NCI-H2196 (cell line): Measurements from ENCODE around the gene MAPK6.
"Not testable (repeated sequence)": the region's sequence is repeated elsewhere in the genome, so short reads cannot be mapped to it uniquely, and the experiment has no call there.

Source experiments
- DNase-seq: peaks from one replicate; lab custom pipeline; 2025; ENCODE audit not compliant: unreplicated experiment; lab: John Stamatoyannopoulos, UW

Gene MAPK6

DNA sequence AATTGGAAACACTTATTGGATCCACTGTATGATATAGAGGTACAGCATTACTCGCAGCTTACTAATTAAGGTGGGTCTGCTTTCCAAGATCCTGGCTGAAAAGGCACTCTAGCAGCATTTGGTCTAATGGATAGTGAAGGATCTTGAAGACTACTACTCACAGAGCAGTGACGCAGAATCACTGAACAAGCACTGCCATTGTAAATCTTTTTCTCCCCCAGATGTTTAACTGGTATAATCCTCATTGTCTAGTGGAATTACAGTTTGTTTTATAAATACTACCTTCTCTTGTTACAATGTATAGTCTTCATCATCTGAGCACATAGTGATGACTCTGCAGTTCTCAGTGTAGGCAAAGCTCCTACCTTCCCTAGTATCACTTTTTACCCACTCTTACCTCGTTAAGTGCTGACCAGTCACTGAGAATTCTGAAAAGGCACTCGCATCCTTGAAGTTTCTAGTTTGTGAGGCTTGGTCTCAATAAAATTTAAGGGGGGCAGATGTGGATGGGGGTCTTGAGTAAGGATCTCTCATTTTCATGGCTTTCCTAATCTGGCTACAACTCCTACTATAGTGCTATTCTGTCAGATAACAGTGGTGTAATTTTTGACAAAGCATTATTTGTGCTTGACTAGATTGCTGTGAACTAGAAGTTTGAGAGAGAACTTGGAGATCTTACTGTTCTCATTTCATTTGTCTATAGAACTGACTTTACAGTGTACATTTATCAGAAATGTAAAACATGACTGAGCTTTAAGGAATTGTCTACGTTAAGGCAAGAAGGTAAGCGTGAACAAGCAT, 23.2 kb downstream of the MAPK6 start:
- no peak for DNase-seq

DNA sequence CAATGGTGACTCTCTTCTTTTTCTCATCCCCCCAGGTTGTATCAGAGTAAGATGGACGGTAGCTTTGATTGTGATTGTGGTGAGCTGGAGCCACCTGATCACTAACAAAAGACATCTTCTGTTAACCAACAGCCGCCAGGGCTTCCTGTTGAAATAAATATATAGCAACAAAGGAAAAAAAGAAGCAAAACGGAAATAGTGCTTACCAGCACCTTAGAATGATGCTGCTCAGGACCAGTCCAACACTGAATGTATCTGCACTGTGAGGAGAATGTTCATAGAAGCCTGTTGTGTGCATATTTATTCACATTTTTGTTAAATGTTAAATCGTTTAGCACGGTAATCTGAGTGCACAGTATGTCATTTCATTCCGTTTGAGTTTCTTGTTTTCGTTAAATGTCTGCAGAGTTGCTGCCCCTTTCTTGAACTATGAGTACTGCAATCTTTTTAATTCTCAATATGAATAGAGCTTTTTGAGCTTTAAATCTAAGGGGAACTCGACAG, 26.8 kb downstream of the MAPK6 start:
- not testable (repeated sequence) for DNase-seq

DNA sequence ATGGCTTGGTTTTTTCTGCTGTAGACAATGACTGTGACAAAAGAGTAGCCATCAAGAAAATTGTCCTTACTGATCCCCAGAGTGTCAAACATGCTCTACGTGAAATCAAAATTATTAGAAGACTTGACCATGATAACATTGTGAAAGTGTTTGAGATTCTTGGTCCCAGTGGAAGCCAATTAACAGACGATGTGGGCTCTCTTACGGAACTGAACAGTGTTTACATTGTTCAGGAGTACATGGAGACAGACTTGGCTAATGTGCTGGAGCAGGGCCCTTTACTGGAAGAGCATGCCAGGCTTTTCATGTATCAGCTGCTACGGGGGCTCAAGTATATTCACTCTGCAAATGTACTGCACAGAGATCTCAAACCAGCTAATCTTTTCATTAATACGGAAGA, 27.5 kb downstream of the MAPK6 start:
- not testable (repeated sequence) for DNase-seq

GRCh38 chr15:52050416-52050815, 31.4 kb downstream of the MAPK6 start:
- no peak for DNase-seq

GRCh38 chr15:52052066-52052935, 33.3 kb downstream of the MAPK6 start:
- DNase-seq, result no peak

- no peak for DNase-seq
Measured at GRCh38 chr15:52054381-52054780, 35.4 kb downstream of the MAPK6 start.

- not testable (repeated sequence) for DNase-seq
Measured at GRCh38 chr15:52054858-52055257, 35.8 kb downstream of the MAPK6 start.

- DNase-seq, result no peak
Measured at GRCh38 chr15:52056001-52056400, 37.0 kb downstream of the MAPK6 start.

DNA sequence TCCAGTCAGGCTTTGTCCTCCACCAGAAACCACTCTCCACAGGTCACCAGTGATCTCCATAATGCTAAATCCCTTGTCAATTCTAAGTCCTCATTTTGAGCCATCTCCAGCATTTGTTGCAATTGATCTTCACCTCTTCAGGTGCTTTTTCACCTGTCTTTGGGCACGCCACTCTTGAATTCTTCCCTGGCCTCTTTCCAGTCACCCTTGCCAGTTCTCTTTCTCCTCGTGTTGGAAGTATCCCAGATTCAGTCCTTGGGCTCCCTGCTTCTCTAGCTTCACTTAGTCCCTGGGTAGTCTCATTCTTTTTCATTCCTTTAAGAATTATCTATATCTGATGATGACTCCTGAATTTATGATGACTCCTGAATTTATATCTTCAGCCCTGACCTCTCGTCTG, 37.5 kb downstream of the MAPK6 start:
- DNase-seq, result no peak

- no peak for DNase-seq
Measured at GRCh38 chr15:52057996-52058395, 39.0 kb downstream of the MAPK6 start.

DNA sequence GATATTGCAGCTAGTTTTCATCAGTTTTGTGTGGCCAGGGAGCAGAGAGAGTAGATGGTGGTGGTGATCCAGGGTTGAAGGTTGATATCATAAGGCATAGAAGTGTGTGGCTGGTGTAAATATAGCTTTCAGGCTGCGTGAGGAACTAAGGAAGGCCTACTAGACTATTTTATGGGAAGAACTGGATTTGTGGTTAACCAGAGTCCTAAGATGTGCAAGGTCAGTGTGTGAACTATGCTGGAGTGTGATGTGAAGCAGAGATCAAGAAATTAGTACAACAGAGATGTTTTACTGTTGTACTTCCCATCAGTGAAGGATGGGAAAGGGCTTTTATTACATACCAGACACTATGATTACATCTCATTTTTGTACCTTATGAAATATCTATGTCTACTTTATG, 41.5 kb downstream of the MAPK6 start:
- no peak for DNase-seq

DNA sequence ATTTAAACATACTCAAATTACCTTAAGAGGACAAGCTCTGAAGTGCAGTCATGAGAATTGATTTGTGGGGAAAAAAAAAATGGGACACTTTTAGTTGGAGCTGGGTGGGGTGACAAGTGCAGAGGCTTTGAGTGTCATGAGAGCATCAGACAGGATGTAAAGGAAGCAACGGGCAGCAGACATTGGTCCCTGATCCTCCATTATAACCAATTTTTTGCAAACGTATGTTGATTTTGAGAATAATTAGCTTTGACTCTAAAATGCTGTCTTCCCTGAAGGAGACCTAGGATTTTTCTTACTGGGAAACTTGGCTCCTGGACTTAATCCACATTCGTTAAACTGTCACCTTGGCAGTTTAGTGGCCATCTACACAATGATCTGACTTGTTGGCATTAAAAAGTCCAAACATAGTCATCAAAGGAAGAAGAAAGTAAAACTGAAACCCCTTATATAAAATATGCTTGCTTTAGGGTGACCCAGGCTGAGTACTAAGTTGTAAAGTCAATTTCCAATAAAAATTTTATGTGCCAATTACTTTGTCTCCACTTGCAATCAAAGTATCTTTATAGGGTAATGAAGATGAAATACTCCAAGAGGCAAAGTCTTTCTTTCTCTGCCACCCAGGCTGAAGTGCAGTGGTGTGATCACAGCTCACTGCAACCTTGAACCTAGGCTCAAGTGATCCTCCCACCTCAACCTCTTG, 48.0 kb downstream of the MAPK6 start:
- DNase-seq, result no peak

- DNase-seq, result no peak
Measured at GRCh38 chr15:52067545-52067926, 48.5 kb downstream of the MAPK6 start.

GRCh38 chr15:52068004-52068615, 49.1 kb downstream of the MAPK6 start:
- no peak for DNase-seq

GRCh38 chr15:52069559-52069958, 50.5 kb downstream of the MAPK6 start:
- DNase-seq, result no peak

GRCh38 chr15:52071570-52071969, 52.6 kb downstream of the MAPK6 start:
- DNase-seq, result no peak

DNA sequence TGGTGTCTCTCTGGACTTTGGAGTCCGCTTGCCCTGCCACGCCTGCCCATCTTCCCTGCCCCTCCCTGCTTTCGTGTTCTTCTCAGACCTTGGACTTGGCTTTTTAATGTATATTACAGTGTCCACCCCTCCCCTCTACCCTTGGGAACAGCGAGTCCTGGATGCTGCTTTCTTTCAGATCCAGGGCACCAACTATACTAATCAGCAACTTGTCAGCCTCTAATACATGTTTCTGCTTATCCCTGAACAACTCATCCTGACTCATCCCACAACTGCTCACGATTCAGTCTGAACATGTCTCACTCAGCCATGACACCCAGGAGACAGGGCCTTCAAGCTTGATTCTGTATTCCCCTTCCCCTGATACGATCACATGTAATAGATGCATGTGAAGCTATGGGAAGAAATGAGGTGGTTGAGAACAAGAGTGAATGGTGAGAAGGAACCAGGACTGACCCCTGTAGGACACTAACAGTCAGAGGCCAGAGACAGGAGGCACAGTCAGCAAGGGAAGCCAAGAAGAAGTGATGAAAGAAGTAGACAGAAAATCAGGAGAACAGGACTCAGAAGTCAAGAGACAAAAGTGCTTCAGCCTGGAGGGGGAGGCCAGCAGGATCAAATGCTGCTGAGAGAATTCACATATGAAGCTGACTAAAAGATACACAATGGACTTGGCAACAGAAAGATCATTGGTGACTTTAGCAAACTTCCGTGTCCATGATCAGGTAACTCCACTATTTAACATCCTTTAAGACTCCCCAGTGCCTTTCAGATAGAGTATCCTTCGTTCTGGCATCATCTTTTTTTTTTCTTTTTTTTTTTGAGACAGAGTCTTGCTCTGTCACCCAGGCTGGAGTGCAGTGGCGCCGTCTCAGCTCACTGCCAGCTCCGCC, 58.1 kb downstream of the MAPK6 start:
- no peak for DNase-seq

- no peak for DNase-seq
Measured at GRCh38 chr15:52078197-52078875, 59.3 kb downstream of the MAPK6 start.
